Aorta (tissue), 5 donors: Measurements from ENCODE around the gene PRPSAP2. TPM values are rescaled to one million over a fixed set of nuclear protein-coding genes. Genes with fewer than 3 reads are reported as not detected.

Experiments
- ATAC-seq: fragments of 200-7000 bp; cut with Tn5 transposase; one replicate; pipeline ENCODE4 v1.9.1; 2022; ENCODE audit warnings: moderate library complexity; ENCODE audit not compliant: low FRiP score
- DNase-seq, 2 donors: peaks; one replicate each; pipeline ENCODE4 v3.0.0-alpha.2; 2020
- H3K27ac ChIP-seq, 2 donors: one replicate each; pipeline ENCODE4 v1.5.1; 2013; ENCODE audit warnings: low read length in 2 of 2, mild to moderate bottlenecking in 2 of 2, moderate library complexity in 2 of 2, control low read depth in 1 of 2, inconsistent platforms in 1 of 2, low read depth in 1 of 2
- H3K27me3 ChIP-seq, 2 donors: one replicate each; pipeline ENCODE4 v1.6.1; 2013; ENCODE audit warnings: control low read depth in 1 of 2, low read length in 1 of 2, mild to moderate bottlenecking in 1 of 2, moderate library complexity in 1 of 2; ENCODE audit not compliant: insufficient read depth in 2 of 2, control insufficient read depth in 1 of 2
- H3K36me3 ChIP-seq, 2 donors: one replicate each; pipeline ENCODE4 v1.6.1; 2013; ENCODE audit warnings: control low read depth in 1 of 2, low read length in 1 of 2, mild to moderate bottlenecking in 1 of 2; ENCODE audit not compliant: insufficient read depth in 2 of 2, control insufficient read depth in 1 of 2
- H3K4me1 ChIP-seq, 2 donors: one replicate each; pipeline ENCODE4 v1.6.1; 2013; ENCODE audit warnings: low read length in 2 of 2, control low read depth in 1 of 2, mild to moderate bottlenecking in 1 of 2, moderate library complexity in 1 of 2; ENCODE audit not compliant: insufficient read depth in 2 of 2, control insufficient read depth in 1 of 2
- H3K4me3 ChIP-seq, 2 donors: one replicate each; pipeline ENCODE4 v1.5.1; 2013; ENCODE audit warnings: low read length in 2 of 2, control low read depth in 1 of 2, mild to moderate bottlenecking in 1 of 2
- H3K9me3 ChIP-seq: one replicate; pipeline ENCODE4 v1.6.1; 2013; ENCODE audit warnings: mild to moderate bottlenecking, low read length; ENCODE audit not compliant: control insufficient read depth
- WGBS, 2 donors: extraction: QIAGEN DNeasy Blood & Tissue Kit; methylation state at CpG; one replicate each; pipeline ENCODE4 v1.1.7; 2013; 5-methylcytosine and 5-hydroxymethylcytosine counted together
- intact Hi-C, 2 donors: fragments of 100-400 bp; cut with DNase I; formaldehyde crosslinking; loops; one replicate each; pipeline versions ENCODE4 v1.14.2 to v1.15.0; 2022
- polyA plus RNA-seq, 2 donors: library from polyadenylated mRNA; stranded (reverse); fragments of 200-250 nt; gene quantifications; one replicate each; pipeline ENCODE4 v1.2.3, GENCODE V29; 2013
- total RNA-seq, 2 donors: library from RNA; stranded (reverse); fragmentation: NEBNext Ultra II Directional; extraction: Animal tissue kit (Norgen Biotek cat#: 25700); gene quantifications; one replicate each; pipeline ENCODE4 v1.2.1, GENCODE V29; 2021
- donor health status: healthy with polysubstance abuse.
- donor health status: Bipolar disorder and iron deficiency.
- donor health status: DM: no; HTN: no; CAD: no.
- donor health status: DM: no; HTN: no; CAD: no.
- donor health status: DM: yes; HTN: yes; CAD: no.

Gene PRPSAP2
- total and polyA plus RNA-seq, 4 donors = 17.6 to 31.8 (median 19.6) TPM

DNA sequence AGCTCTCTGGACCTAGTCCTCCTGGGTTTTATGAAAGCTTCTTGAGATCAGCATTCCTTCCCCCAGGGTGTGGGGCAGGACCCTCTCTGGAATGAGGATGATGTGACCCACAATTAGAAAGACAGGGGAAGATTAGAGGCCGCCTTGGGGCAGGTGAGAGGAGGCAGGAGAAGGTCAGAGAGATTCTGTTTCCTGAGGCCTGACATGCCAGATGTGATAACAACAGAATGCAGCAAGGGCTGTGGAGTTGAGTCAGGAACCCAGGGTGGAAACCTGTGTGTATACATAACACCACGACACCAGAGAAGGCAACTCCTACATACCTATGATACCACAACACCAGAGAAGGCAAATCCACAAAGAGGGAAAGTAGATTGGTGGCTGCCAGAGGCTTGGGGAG lies 88.6 kb downstream of the PRPSAP2 start:
- Histone ChIP-seq H3K4me3 (no peak overlapping the region), H3K36me3 (no peaks in the 10 kb centered on the region), H3K27me3 (no peaks in the 10 kb centered on the region), H3K9me3 (peaks cover 1% of the 10 kb centered on the region), H3K27ac (no peak overlapping the region), H3K4me1 (no peaks in the 10 kb centered on the region)
- WGBS, 2 donors = 69 to 74% methylated on average over 2 of the region's 2 CpGs
- DNase-seq (no peak), ATAC-seq (no peak)
- intact Hi-C loops = no loop called here

DNA sequence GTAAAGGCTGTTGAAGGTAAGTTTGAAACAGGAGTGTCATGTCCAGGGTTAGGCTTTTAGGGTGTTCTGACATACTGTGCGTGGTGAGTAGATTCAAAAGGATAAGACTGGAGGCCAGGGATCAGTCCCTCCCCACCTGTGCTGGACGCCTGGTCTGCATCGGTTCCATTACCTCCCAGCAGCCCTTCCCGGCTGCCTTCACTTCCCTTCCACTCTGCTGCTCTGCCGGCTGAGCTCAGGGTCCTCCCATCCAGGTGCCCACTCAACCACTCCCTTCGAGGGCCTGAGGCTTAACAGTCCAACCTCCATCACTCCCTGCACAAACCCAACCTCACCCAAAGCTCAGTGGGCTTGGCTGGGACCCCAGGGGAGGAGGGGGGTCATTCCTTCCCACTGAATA lies 89.9 kb downstream of the PRPSAP2 start:
- Histone ChIP-seq H3K4me3 (no peak overlapping the region), H3K27ac (no peak overlapping the region), H3K9me3 (peaks cover 1% of the 10 kb centered on the region), H3K27me3 (no peaks in the 10 kb centered on the region), H3K4me1 (no peaks in the 10 kb centered on the region), H3K36me3 (no peaks in the 10 kb centered on the region)
- intact Hi-C loops = no loop called here
- ATAC-seq (no peak), DNase-seq (peak in 1 of 2 donors; percentile 61)
- 75 to 82% methylated on average over 6 of the region's 6 CpGs for WGBS, 2 donors

GRCh38 chr17:18948476-18949006 lies 90.6 kb downstream of the PRPSAP2 start:
- Histone ChIP-seq H3K27ac (no peak overlapping the region), H3K4me1 (no peaks in the 10 kb centered on the region), H3K9me3 (peaks cover 1% of the 10 kb centered on the region), H3K27me3 (no peaks in the 10 kb centered on the region), H3K4me3 (no peak overlapping the region), H3K36me3 (no peaks in the 10 kb centered on the region)
- intact Hi-C loops = no loop called here
- DNase-seq (peak in 1 of 2 donors; percentile 51), ATAC-seq (peak; percentile 12)
- whole genome bisulfite sequencing, 2 donors = 85 to 90% methylated on average over 8 of the region's 8 CpGs

- intact Hi-C loops = no loop called here
- no peaks in the 10 kb centered on the region for H3K36me3 ChIP-seq
- H3K4me3 ChIP-seq = no peak overlapping the region
- H3K27me3 ChIP-seq = no peaks in the 10 kb centered on the region
- H3K4me1 ChIP-seq = no peaks in the 10 kb centered on the region
- ATAC-seq = no peak
- 75 to 77% methylated on average over 6 of the region's 6 CpGs for WGBS, 2 donors
- DNase-seq = peak in 1 of 2 donors; percentile 58
- H3K9me3 ChIP-seq = peaks cover 1% of the 10 kb centered on the region
- H3K27ac ChIP-seq = no peak overlapping the region
Observed at GRCh38 chr17:18949566-18949965, 91.6 kb downstream of the PRPSAP2 start.

GRCh38 chr17:18950346-18950745 lies 92.4 kb downstream of the PRPSAP2 start:
- intact Hi-C loops = loop anchor here in 1 of 2 donors (10.0 kb wide), 1 partner anchor 74 kb away; no protein-coding TSS in a partner anchor
- DNase-seq (no peak), ATAC-seq (no peak)
- no peak overlapping the region for H3K4me3 ChIP-seq
- no peaks in the 10 kb centered on the region for H3K27me3 ChIP-seq
- no peak overlapping the region for H3K27ac ChIP-seq
- H3K36me3 ChIP-seq = no peaks in the 10 kb centered on the region
- H3K9me3 ChIP-seq = no peaks in the 10 kb centered on the region
- WGBS, 2 donors = 64 to 73% methylated on average over 4 of the region's 4 CpGs
- H3K4me1 ChIP-seq = no peaks in the 10 kb centered on the region

- no peaks in the 10 kb centered on the region for H3K9me3 ChIP-seq
- ATAC-seq = no peak
- intact Hi-C loops = loop anchor here in 1 of 2 donors (10.0 kb wide), 1 partner anchor 74 kb away; no protein-coding TSS in a partner anchor
- DNase-seq = peak in 1 of 2 donors; percentile 66
- H3K27ac ChIP-seq = no peak overlapping the region
- no peaks in the 10 kb centered on the region for H3K4me1 ChIP-seq
- H3K4me3 ChIP-seq = no peak overlapping the region
- 77 to 80% methylated on average over 34 of the region's 34 CpGs for WGBS, 2 donors
- no peaks in the 10 kb centered on the region for H3K36me3 ChIP-seq
- no peaks in the 10 kb centered on the region for H3K27me3 ChIP-seq
Observed at GRCh38 chr17:18950944-18951905, 93.3 kb downstream of the PRPSAP2 start.

DNA sequence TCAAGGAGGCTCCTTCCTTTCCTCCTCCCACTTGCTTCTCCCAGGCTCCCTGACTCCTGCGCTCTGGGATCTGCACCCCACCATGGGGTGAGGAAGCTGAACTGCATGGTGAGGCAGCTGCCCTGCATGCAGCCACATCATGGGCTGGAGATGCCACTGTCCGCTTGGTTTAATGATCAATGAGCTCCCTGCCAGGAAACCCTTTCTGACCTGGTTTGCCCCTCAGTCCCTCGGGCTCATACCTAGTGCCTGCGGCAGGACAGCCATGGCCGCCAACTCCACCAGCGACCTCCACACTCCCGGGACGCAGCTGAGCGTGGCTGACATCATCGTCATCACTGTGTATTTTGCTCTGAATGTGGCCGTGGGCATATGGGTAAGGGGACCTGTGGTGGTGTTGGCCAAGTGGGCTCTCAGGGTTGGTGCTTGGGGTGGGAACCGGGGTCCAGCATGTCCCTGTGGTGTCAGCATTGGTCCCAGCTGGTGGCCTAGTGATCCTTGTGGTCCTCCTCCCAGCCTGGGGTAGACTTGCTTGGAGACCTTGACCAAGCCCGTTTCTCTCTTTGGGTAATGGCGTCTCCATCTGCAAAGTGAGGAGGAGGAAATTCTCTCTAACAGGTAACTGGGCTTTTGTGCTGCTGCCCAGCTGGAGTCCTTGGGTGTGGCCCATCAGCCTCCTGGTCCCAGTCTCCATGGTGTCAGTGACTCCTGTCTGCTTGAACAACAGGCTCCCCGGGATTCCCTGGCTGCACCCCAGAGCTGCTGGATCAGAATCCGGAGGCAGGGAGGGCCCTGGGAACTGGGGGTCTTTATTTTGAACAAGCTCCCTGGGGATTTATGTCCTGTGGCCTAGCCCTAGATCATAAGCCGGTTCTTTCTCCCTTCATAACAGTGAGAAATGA lies 94.3 kb downstream of the PRPSAP2 start, which contains the start of gene SLC5A10:
TSS of gene SLC5A10 (plus strand) at position 225 of the 902 bp plus-strand sequence. CDS start at position 266, 41 bp downstream.
- WGBS, 2 donors = 85 to 91% methylated on average over 16 to 17 of the region's 17 CpGs
- Histone ChIP-seq H3K27me3 (no peaks in the 10 kb centered on the region), H3K4me1 (no peaks in the 10 kb centered on the region), H3K4me3 (no peak within 1 kb of the TSS), H3K36me3 (no peaks in the 10 kb centered on the region), H3K9me3 (no peaks in the 10 kb centered on the region), H3K27ac (no peak within 1 kb of the TSS)
- DNase-seq = peak in 1 of 2 donors; percentile 57
- no peak for ATAC-seq
- intact Hi-C loops = loop anchor here in 1 of 2 donors (10.0 kb wide), 1 partner anchor 73 kb away; no protein-coding TSS in a partner anchor

DNA sequence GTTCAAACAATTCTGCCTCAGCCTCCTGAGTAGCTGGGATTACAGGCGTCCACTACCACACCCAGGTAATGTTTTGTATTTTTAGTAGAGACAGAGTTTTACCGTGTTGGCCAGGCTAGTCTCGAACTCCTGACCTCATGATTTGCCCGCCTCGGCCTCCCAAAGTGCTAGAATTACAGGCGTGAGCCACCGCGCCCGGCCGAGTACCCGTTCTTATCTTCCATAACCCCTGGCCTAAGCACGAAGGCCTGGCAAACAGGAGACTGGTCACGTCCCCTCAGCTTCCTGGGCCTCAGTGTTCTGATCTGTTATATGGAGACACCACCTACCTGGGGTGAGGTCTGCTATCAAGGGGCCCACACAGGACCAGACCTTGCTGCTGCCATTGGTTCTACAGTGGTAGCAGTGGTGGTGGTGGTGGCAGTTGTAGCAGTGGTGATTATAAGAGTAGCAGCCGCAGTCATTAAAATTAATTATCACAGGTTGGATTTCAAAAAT lies 95.3 kb downstream of the PRPSAP2 start:
- intact Hi-C loops = loop anchor here in 1 of 2 donors (10.0 kb wide), 1 partner anchor 72 kb away; no protein-coding TSS in a partner anchor
- H3K27ac ChIP-seq = no peak overlapping the region
- no peaks in the 10 kb centered on the region for H3K27me3 ChIP-seq
- H3K4me1 ChIP-seq = no peaks in the 10 kb centered on the region
- ATAC-seq (no peak), DNase-seq (peak in 1 of 2 donors; percentile 67)
- 92 to 96% methylated on average over 14 of the region's 14 CpGs for WGBS, 2 donors
- no peaks in the 10 kb centered on the region for H3K9me3 ChIP-seq
- H3K36me3 ChIP-seq = no peaks in the 10 kb centered on the region
- no peak overlapping the region for H3K4me3 ChIP-seq
